Mesendoderm (in vitro differentiated cells): ENCODE results near the gene GNL1.

Experiments
- DNase-seq: peaks from one replicate; pipeline ENCODE4 v3.0.0; 2013
- H2AK5ac ChIP-seq: 2 replicates; pipeline ENCODE4 v1.6.1; 2013; ENCODE audit warnings: low read length, inconsistent platforms
- H2BK120ac ChIP-seq: 2 replicates; pipeline ENCODE4 v1.6.1; 2013; ENCODE audit warnings: low read depth, mild to moderate bottlenecking, low read length, moderate library complexity, mixed read lengths
- H2BK15ac ChIP-seq: replicated peaks from 2 replicates; pipeline ENCODE4 v1.6.1; 2013; ENCODE audit warnings: low read depth, mild to moderate bottlenecking, moderate library complexity
- H2BK5ac ChIP-seq: 2 replicates; pipeline ENCODE4 v1.6.1; 2013; ENCODE audit warnings: low read length, inconsistent platforms
- H3K18ac ChIP-seq: 2 replicates; pipeline ENCODE4 v1.6.1; 2013; ENCODE audit warnings: mild to moderate bottlenecking, low read length, mixed read lengths
- H3K23ac ChIP-seq: one replicate; pipeline ENCODE4 v1.6.1; 2013; ENCODE audit warnings: low read length
- H3K27ac ChIP-seq: 2 replicates; pipeline ENCODE4 v1.5.1; 2013; ENCODE audit warnings: low read depth, mild to moderate bottlenecking, inconsistent platforms, low read length, moderate library complexity
- H3K27me3 ChIP-seq: 2 replicates; pipeline ENCODE4 v1.6.1; 2013; ENCODE audit warnings: low read length, control low read depth, mild to moderate bottlenecking, inconsistent platforms; ENCODE audit not compliant: insufficient read depth, poor library complexity
- H3K36me3 ChIP-seq: 2 replicates; pipeline ENCODE4 v1.6.1; 2013; ENCODE audit warnings: low read length, inconsistent platforms; ENCODE audit not compliant: control insufficient read depth, insufficient read depth
- H3K4ac ChIP-seq: one replicate; pipeline ENCODE4 v1.6.1; 2013; ENCODE audit warnings: low read depth, mild to moderate bottlenecking, low read length, moderate library complexity
- H3K4me1 ChIP-seq: 2 replicates; pipeline ENCODE4 v1.6.1; 2013; ENCODE audit warnings: low read depth, low read length, inconsistent platforms; ENCODE audit not compliant: control insufficient read depth
- H3K4me2 ChIP-seq: 2 replicates; pipeline ENCODE4 v1.6.1; 2013; ENCODE audit warnings: low read length
- H3K4me3 ChIP-seq: 2 replicates; pipeline ENCODE4 v1.5.1; 2013; ENCODE audit warnings: mild to moderate bottlenecking, low read length
- H3K56ac ChIP-seq: one replicate; pipeline ENCODE4 v1.6.1; 2013; ENCODE audit warnings: low read length
- H3K79me1 ChIP-seq: 2 replicates; pipeline ENCODE4 v1.6.1; 2013; ENCODE audit warnings: low read length, inconsistent platforms
- H3K79me2 ChIP-seq: 2 replicates; pipeline ENCODE4 v1.6.1; 2013; ENCODE audit warnings: mild to moderate bottlenecking, low read length; ENCODE audit not compliant: control insufficient read depth, insufficient read depth
- H3K9ac ChIP-seq: 2 replicates; pipeline ENCODE4 v1.6.1; 2013; ENCODE audit warnings: low read length, inconsistent platforms
- H4K5ac ChIP-seq: one replicate; pipeline ENCODE4 v1.6.1; 2013; ENCODE audit warnings: low read length
- H4K8ac ChIP-seq: one replicate; pipeline ENCODE4 v1.6.1; 2013; ENCODE audit warnings: low read depth, mild to moderate bottlenecking, control low read depth, low read length, moderate library complexity
- WGBS: extraction: QIAGEN DNeasy Blood & Tissue Kit; methylation state at CpG from one replicate; pipeline ENCODE4 v1.1.7; 2013; ENCODE audit warnings: low lambda C conversion rate, missing lambda C conversion rate; ENCODE audit not compliant: insufficient coverage; ENCODE audit errors: extremely low coverage; 5-methylcytosine and 5-hydroxymethylcytosine counted together

Gene GNL1

GRCh38 chr6:30555816-30556065 is 548 bp downstream of the GNL1 start:
- DNase-seq = no peak
- Histone ChIP-seq H3K27ac (peak overlapping the region; percentile 62), H4K8ac (no peak overlapping the region), H3K79me2 (peaks cover 21% of the 10 kb centered on the region), H3K18ac (peak overlapping the region; percentile 4), H3K4me2 (peak overlapping the region; percentile 54), H2AK5ac (no peak overlapping the region), H2BK120ac (no peak overlapping the region), H2BK5ac (no peak overlapping the region), H3K79me1 (peaks cover 16% of the 10 kb centered on the region), H3K4me1 (no peaks in the 10 kb centered on the region), H3K56ac (peak overlapping the region; percentile 100), H3K36me3 (peaks cover 2% of the 10 kb centered on the region), H3K27me3 (no peaks in the 10 kb centered on the region), H2BK15ac (no peak overlapping the region), H4K5ac (no peak overlapping the region), H3K23ac (no peak overlapping the region), H3K4me3 (peak overlapping the region; percentile 89), H3K4ac (no peak overlapping the region), H3K9ac (peak overlapping the region; percentile 73)
- WGBS = no CpG with 5 or more reads among the region's 15 CpGs

GRCh38 chr6:30554962-30555815 is 1.1 kb downstream of the GNL1 start:
- Histone ChIP-seq H3K79me2 (peaks cover 21% of the 10 kb centered on the region), H3K4ac (no peak overlapping the region), H4K8ac (no peak overlapping the region), H3K4me3 (peak overlapping the region; percentile 89), H3K4me1 (no peaks in the 10 kb centered on the region), H3K27ac (peak overlapping the region; percentile 62), H2BK5ac (no peak overlapping the region), H4K5ac (no peak overlapping the region), H3K9ac (peak overlapping the region; percentile 73), H2BK15ac (no peak overlapping the region), H3K27me3 (no peaks in the 10 kb centered on the region), H3K36me3 (peaks cover 3% of the 10 kb centered on the region), H3K4me2 (peak overlapping the region; percentile 54), H3K18ac (peak overlapping the region; percentile 4), H3K79me1 (peaks cover 16% of the 10 kb centered on the region), H3K23ac (no peak overlapping the region), H3K56ac (peak overlapping the region; percentile 100), H2BK120ac (no peak overlapping the region), H2AK5ac (no peak overlapping the region)
- no CpG with 5 or more reads among the region's 34 CpGs for WGBS
- peak; percentile 77 for DNase-seq

GRCh38 chr6:30554404-30554803 is 1.9 kb downstream of the GNL1 start:
- Histone ChIP-seq H4K5ac (no peak overlapping the region), H3K4me2 (no peak overlapping the region), H2BK15ac (no peak overlapping the region), H4K8ac (no peak overlapping the region), H3K79me2 (peaks cover 21% of the 10 kb centered on the region), H3K9ac (peak overlapping the region; percentile 30), H2BK120ac (no peak overlapping the region), H3K56ac (no peak overlapping the region), H3K4me1 (no peaks in the 10 kb centered on the region), H3K27me3 (no peaks in the 10 kb centered on the region), H3K79me1 (peaks cover 16% of the 10 kb centered on the region), H3K4ac (no peak overlapping the region), H2AK5ac (no peak overlapping the region), H3K4me3 (no peak overlapping the region), H2BK5ac (no peak overlapping the region), H3K23ac (no peak overlapping the region), H3K27ac (no peak overlapping the region), H3K18ac (no peak overlapping the region), H3K36me3 (peaks cover 5% of the 10 kb centered on the region)
- no peak for DNase-seq
- no CpG with 5 or more reads among the region's 4 CpGs for WGBS

- H4K8ac ChIP-seq = no peak overlapping the region
- no peak overlapping the region for H3K4me3 ChIP-seq
- H3K27ac ChIP-seq = no peak overlapping the region
- no peaks in the 10 kb centered on the region for H3K27me3 ChIP-seq
- H2AK5ac ChIP-seq = no peak overlapping the region
- H2BK15ac ChIP-seq = no peak overlapping the region
- H3K4me1 ChIP-seq = no peaks in the 10 kb centered on the region
- no peak overlapping the region for H3K18ac ChIP-seq
- no peak overlapping the region for H4K5ac ChIP-seq
- H2BK5ac ChIP-seq = no peak overlapping the region
- H2BK120ac ChIP-seq = no peak overlapping the region
- no peak overlapping the region for H3K4me2 ChIP-seq
- no peak overlapping the region for H3K56ac ChIP-seq
- no peak for DNase-seq
- no peaks in the 10 kb centered on the region for H3K79me2 ChIP-seq
- H3K36me3 ChIP-seq = peaks cover 3% of the 10 kb centered on the region
- no CpG with 5 or more reads among the region's 2 CpGs for WGBS
- H3K4ac ChIP-seq = no peak overlapping the region
- H3K23ac ChIP-seq = no peak overlapping the region
- no peaks in the 10 kb centered on the region for H3K79me1 ChIP-seq
- no peak overlapping the region for H3K9ac ChIP-seq
Observed at GRCh38 chr6:30548375-30548774, 7.9 kb downstream of the GNL1 start.

GRCh38 chr6:30547454-30547853 is 8.8 kb downstream of the GNL1 start:
- Histone ChIP-seq H2BK15ac (no peak overlapping the region), H3K18ac (no peak overlapping the region), H3K79me2 (no peaks in the 10 kb centered on the region), H4K5ac (no peak overlapping the region), H3K4me1 (no peaks in the 10 kb centered on the region), H3K9ac (no peak overlapping the region), H3K56ac (no peak overlapping the region), H4K8ac (no peak overlapping the region), H3K4me2 (no peak overlapping the region), H3K23ac (no peak overlapping the region), H2BK5ac (no peak overlapping the region), H3K79me1 (no peaks in the 10 kb centered on the region), H3K4me3 (no peak overlapping the region), H3K36me3 (peaks cover 3% of the 10 kb centered on the region), H3K27ac (no peak overlapping the region), H3K27me3 (no peaks in the 10 kb centered on the region), H3K4ac (no peak overlapping the region), H2AK5ac (no peak overlapping the region), H2BK120ac (no peak overlapping the region)
- no peak for DNase-seq
- WGBS = no CpG with 5 or more reads among the region's 6 CpGs
